Measurements from ENCODE around the gene NHS. TPM values are rescaled to one million over a fixed set of nuclear protein-coding genes. Genes with fewer than 3 reads are reported as not detected.
"Not testable (repeated sequence)": the region's sequence is repeated elsewhere in the genome, so short reads cannot be mapped to it uniquely, and the experiment has no call there.

NHS gene
- total RNA-seq, 4 donors from 2014 or later: 13.2 to 39.0 (median 31.5) TPM

GRCh38 chrX:17440836-17441235 lies 65.8 kb downstream of the NHS start:
- Histone ChIP-seq H3K36me3 (no peaks in the 10 kb centered on the region), H3K4me3 (no peak overlapping the region), H3K4me1 (peaks cover 0 to 6% (median 0%) of the 10 kb centered on the region in 4 donors), H3K9me3 (no peaks in the 10 kb centered on the region), H3K27me3 (no peaks in the 10 kb centered on the region), H3K27ac (no peak overlapping the region)
- 50 to 65% methylated on average over 3 of the region's 3 CpGs for WGBS, 2 donors
- DNase-seq (ENCODE audit: low spot score in 2 of 2): no peak
- TF ChIP-seq POLR2A (IDR thresholded peaks at IDR 0.05) (no peak), EP300 (IDR thresholded peaks at IDR 0.05) (no peak)
- TF ChIP-seq, protein P1, sequence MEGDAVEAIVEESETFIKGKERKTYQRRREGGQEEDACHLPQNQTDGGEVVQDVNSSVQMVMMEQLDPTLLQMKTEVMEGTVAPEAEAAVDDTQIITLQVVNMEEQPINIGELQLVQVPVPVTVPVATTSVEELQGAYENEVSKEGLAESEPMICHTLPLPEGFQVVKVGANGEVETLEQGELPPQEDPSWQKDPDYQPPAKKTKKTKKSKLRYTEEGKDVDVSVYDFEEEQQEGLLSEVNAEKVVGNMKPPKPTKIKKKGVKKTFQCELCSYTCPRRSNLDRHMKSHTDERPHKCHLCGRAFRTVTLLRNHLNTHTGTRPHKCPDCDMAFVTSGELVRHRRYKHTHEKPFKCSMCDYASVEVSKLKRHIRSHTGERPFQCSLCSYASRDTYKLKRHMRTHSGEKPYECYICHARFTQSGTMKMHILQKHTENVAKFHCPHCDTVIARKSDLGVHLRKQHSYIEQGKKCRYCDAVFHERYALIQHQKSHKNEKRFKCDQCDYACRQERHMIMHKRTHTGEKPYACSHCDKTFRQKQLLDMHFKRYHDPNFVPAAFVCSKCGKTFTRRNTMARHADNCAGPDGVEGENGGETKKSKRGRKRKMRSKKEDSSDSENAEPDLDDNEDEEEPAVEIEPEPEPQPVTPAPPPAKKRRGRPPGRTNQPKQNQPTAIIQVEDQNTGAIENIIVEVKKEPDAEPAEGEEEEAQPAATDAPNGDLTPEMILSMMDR (IDR thresholded peaks at IDR 0.05): no peak

GRCh38 chrX:17441965-17442364 lies 67.0 kb downstream of the NHS start:
- Histone ChIP-seq H3K4me3 (no peak overlapping the region), H3K27me3 (no peaks in the 10 kb centered on the region), H3K27ac (no peak overlapping the region), H3K4me1 (peaks cover 0 to 6% (median 0%) of the 10 kb centered on the region in 4 donors), H3K9me3 (no peaks in the 10 kb centered on the region), H3K36me3 (no peaks in the 10 kb centered on the region)
- DNase-seq (ENCODE audit: low spot score in 2 of 2): no peak
- TF ChIP-seq, protein P1 (IDR thresholded peaks at IDR 0.05): no peak
- TF ChIP-seq EP300 (IDR thresholded peaks at IDR 0.05): no peak
- no peak for TF ChIP-seq POLR2A (IDR thresholded peaks at IDR 0.05)

DNA sequence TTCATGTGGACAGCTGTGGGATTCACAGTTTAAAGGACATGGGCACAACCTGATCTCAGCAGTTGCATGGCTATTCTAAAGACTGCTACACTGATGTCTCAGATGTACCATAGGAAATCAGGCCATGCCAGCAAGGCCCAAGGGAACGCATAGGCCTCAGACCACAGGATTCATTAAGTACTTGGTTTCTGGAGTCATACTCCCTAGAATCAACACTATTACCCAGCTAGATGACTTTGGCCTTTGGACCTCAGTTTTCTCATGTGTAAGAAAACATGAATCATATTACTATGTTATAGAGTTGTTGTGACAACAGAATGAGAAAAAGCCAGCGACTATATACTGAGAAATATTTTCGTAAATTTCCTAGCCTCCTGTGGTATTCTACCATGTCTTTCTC lies 67.9 kb downstream of the NHS start:
- Histone ChIP-seq H3K4me3 (no peak overlapping the region), H3K27ac (no peak overlapping the region), H3K4me1 (peaks cover 0 to 6% (median 0%) of the 10 kb centered on the region in 4 donors), H3K9me3 (no peaks in the 10 kb centered on the region), H3K36me3 (no peaks in the 10 kb centered on the region), H3K27me3 (no peaks in the 10 kb centered on the region)
- WGBS, 2 donors: 86 to 100% methylated on average over 3 of the region's 3 CpGs
- no peak for TF ChIP-seq POLR2A (IDR thresholded peaks at IDR 0.05)
- no peak for TF ChIP-seq EP300 (IDR thresholded peaks at IDR 0.05)
- TF ChIP-seq, protein P1 (IDR thresholded peaks at IDR 0.05): no peak
- no peak for DNase-seq (ENCODE audit: low spot score in 2 of 2)

DNA sequence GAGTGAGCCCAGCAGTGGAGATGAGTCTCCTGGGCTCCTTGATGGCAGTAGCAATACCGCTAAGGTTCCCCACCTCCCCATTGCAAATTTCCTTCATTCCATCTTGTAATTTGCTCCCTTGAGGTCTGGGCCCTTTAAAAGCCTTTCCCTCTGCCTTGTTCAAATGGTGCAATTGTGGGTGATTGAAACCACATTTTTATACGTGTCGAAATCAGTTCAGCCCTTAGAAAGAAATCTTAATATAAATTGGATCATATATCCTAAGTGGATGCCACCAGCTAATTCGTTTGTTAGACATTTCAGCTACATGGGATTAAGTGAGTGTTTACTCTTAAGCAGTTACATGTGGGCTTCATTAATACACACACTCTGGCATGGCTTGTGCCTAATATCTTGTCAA lies 68.6 kb downstream of the NHS start:
- Histone ChIP-seq H3K9me3 (no peaks in the 10 kb centered on the region), H3K36me3 (no peaks in the 10 kb centered on the region), H3K27me3 (no peaks in the 10 kb centered on the region), H3K4me1 (peaks cover 0 to 6% (median 0%) of the 10 kb centered on the region in 4 donors), H3K4me3 (no peak overlapping the region), H3K27ac (no peak overlapping the region)
- no peak for TF ChIP-seq POLR2A (IDR thresholded peaks at IDR 0.05)
- no peak for TF ChIP-seq EP300 (IDR thresholded peaks at IDR 0.05)
- TF ChIP-seq, protein P1 (IDR thresholded peaks at IDR 0.05): no peak
- no peak for DNase-seq (ENCODE audit: low spot score in 2 of 2)
- WGBS, 2 donors: 68 to 71% methylated on average over 4 of the region's 4 CpGs

DNA sequence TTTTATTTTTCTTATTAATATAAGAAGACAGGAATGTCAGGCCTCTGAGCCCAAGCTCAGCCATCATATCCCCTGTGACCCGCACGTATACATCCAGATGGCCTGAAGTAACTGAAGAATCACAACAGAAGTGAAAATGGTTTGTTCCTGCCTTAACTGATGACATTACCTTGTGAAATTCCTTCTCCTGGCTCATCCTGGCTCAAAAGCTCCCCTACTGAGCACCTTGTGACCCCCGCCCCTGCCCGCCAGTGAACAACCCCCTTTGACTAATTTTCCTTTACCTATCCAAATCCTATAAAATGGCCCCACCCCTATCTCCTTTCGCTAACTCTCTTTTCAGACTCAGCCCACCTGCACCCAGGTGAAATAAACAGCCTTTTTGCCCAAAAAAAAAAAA lies 71.3 kb downstream of the NHS start:
- not testable (repeated sequence) for DNase-seq (ENCODE audit: low spot score in 2 of 2); H3K36me3 ChIP-seq; H3K27me3 ChIP-seq; H3K27ac ChIP-seq; H3K4me3 ChIP-seq; H3K9me3 ChIP-seq; H3K4me1 ChIP-seq
- WGBS, 2 donors: 73 to 100% methylated on average over 5 of the region's 5 CpGs

DNA sequence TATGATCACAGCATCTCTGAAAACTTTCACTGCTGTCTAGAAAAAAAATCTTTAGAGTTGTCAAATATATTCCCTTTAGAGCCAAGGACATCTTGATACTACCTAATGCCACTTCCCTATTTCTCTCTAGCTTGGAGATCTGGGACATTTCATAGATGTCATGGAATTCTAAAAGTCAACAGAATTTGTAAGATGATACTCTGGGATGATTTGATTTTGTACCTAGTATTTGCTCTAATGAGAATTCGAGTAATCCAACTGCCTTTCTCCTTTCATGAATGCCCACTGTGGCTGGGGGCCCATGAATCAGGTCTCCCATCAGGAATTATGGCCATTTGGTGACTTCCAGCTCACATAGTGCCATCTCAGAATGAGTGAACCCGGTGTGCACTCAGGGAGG lies 73.2 kb downstream of the NHS start:
- TF ChIP-seq POLR2A (IDR thresholded peaks at IDR 0.05) (no peak), EP300 (IDR thresholded peaks at IDR 0.05) (no peak)
- TF ChIP-seq, protein P1 (IDR thresholded peaks at IDR 0.05): no peak
- Histone ChIP-seq H3K36me3 (no peaks in the 10 kb centered on the region), H3K4me3 (no peak overlapping the region), H3K27ac (no peak overlapping the region), H3K27me3 (no peaks in the 10 kb centered on the region), H3K9me3 (no peaks in the 10 kb centered on the region), H3K4me1 (no peaks in the 10 kb centered on the region)
- WGBS, 2 donors: 49 to 56% methylated on average over 1 to 2 of the region's 2 CpGs
- no peak for DNase-seq (ENCODE audit: low spot score in 2 of 2)
